Neural cell (in vitro differentiated cells): ENCODE results near the gene SH3RF1.

ENCODE experiments used
- EP300 ChIP-seq: fragments of 450-650 bp; conservative IDR thresholded peaks from 2 replicates; pipeline ENCODE4 v1.6.1; 2014; ENCODE audit warnings: antibody characterized with exemption, mild to moderate bottlenecking, moderate library complexity; ENCODE audit not compliant: poor library complexity, severe bottlenecking
- EZH2 ChIP-seq: fragments of 200-600, 300-800 bp; shearing (Covaris generic), sonication (generic); IDR thresholded peaks from 2 replicates; pipeline ENCODE4 v1.6.1; 2014; ENCODE audit warnings: antibody characterized with exemption, low read length, borderline replicate concordance, mild to moderate bottlenecking; ENCODE audit not compliant: insufficient read depth, poor library complexity, severe bottlenecking
- MXI1 ChIP-seq: fragments of 450-650 bp; conservative IDR thresholded peaks from 2 replicates; pipeline ENCODE4 v1.6.1; 2014; ENCODE audit warnings: antibody characterized with exemption, mild to moderate bottlenecking; ENCODE audit not compliant: poor library complexity, severe bottlenecking
- POLR2AphosphoS5 ChIP-seq: IDR thresholded peaks from 2 replicates; pipeline ENCODE4 v1.6.1; 2012
- REST ChIP-seq: IDR thresholded peaks from 2 replicates; pipeline ENCODE4 v1.6.1; 2012; ENCODE audit warnings: borderline replicate concordance
- SMC3 ChIP-seq: fragments of 450-650 bp; conservative IDR thresholded peaks from 2 replicates; pipeline ENCODE4 v1.6.1; 2014; ENCODE audit warnings: antibody characterized with exemption, mild to moderate bottlenecking, moderate library complexity; ENCODE audit not compliant: poor library complexity
- TAF1 ChIP-seq: IDR thresholded peaks from 2 replicates; pipeline ENCODE4 v1.6.1; 2012; ENCODE audit warnings: low read depth
- TF ChIP-seq, protein P1 (sequence below): fragments of 450-650 bp; IDR thresholded peaks from 2 replicates; pipeline ENCODE4 v1.5.1; 2014; ENCODE audit warnings: antibody characterized with exemption, mild to moderate bottlenecking, moderate library complexity; ENCODE audit not compliant: poor library complexity, severe bottlenecking

DNA sequence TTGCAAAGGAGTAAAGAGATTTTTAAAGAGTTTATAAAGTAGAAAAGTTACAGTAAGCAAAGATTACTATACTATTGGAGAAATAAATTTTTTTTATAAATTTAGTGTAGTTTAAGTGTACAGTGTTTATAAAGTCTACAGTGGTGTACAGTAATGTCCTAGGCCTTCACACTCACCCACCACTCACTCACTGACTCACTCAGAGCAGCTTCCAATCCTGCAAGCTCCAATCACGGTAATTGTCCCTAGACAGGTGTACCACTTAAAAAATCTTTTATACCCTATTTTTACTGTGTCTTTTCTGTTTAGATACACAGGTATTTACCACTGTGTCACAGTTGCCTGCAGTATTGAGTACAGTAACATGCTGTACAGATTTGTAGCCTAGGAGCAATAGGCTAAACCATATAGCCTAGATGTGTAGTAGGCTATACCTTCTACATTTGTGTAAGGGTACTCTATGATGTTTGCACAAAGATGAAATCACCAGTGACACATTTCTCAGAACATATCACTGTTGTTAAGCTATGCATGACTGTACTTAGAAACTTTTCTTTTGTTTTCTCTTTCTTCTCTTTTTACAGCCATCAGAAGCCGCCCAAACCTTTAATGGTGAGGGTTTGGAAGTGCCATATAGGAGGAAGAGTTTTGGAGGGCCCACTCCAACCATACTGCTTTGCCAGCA, 11.8 kb upstream of the SH3RF1 start:
- TF ChIP-seq SMC3 (no peak), TAF1 (no peak), EP300 (no peak), POLR2AphosphoS5 (no peak), EZH2 (no peak), MXI1 (no peak), REST (no peak)
- TF ChIP-seq, protein P1, sequence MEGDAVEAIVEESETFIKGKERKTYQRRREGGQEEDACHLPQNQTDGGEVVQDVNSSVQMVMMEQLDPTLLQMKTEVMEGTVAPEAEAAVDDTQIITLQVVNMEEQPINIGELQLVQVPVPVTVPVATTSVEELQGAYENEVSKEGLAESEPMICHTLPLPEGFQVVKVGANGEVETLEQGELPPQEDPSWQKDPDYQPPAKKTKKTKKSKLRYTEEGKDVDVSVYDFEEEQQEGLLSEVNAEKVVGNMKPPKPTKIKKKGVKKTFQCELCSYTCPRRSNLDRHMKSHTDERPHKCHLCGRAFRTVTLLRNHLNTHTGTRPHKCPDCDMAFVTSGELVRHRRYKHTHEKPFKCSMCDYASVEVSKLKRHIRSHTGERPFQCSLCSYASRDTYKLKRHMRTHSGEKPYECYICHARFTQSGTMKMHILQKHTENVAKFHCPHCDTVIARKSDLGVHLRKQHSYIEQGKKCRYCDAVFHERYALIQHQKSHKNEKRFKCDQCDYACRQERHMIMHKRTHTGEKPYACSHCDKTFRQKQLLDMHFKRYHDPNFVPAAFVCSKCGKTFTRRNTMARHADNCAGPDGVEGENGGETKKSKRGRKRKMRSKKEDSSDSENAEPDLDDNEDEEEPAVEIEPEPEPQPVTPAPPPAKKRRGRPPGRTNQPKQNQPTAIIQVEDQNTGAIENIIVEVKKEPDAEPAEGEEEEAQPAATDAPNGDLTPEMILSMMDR = no peak
